ENCODE results near the gene TRIM33. TPM values are rescaled to one million over a fixed set of nuclear protein-coding genes. Genes with fewer than 3 reads are reported as not detected.
"Not testable (repeated sequence)": the region's sequence is repeated elsewhere in the genome, so short reads cannot be mapped to it uniquely, and the experiment has no call there.

TRIM33 gene
- total and polyA plus RNA-seq, 10 of the 15 experiments (the other 5 are each of a cell fraction or from before 2014, with no cell fraction given) = 9.0 to 40.3 (median 22.0) TPM

GRCh38 chr1:114363230-114363629 lies 147.8 kb downstream of the TRIM33 start:
- H4K20me1 ChIP-seq (ENCODE audit: control insufficient read depth, insufficient read depth); BruUV-seq (replicated peaks); DNase-seq (ENCODE audit: low read depth, low spot score); H3K27me3 ChIP-seq (replicated peaks in 1 of 2; ENCODE audit: control insufficient read depth in 2 of 2, insufficient read depth in 2 of 2, low read length in 1 of 2); H3K9me3 ChIP-seq (replicated peaks; ENCODE audit: control insufficient read depth, insufficient read depth, low read length); RAD21 ChIA-PET (ENCODE audit: unreplicated experiment); SMC1A ChIA-PET (ENCODE audit: uncharacterized antibody, unreplicated experiment); in situ Hi-C loops (cut with MboI); H3K4me2 ChIP-seq (ENCODE audit: control insufficient read depth, insufficient read depth); POLR2A ChIA-PET; H3K4me1 ChIP-seq (ENCODE audit: control insufficient read depth, insufficient read depth, low read length); ATAC-seq; FAIRE-seq; H3K9ac ChIP-seq (ENCODE audit: control insufficient read depth, insufficient read depth, low read length); H3K79me2 ChIP-seq (ENCODE audit: control insufficient read depth, insufficient read depth, low read length); intact Hi-C loops (cut with micrococcal nuclease; ENCODE audit: unreplicated experiment); CTCF ChIA-PET; H3K27ac ChIP-seq (ENCODE audit: control insufficient read depth, insufficient read depth); H3K36me3 ChIP-seq (ENCODE audit: control insufficient read depth in 2 of 2, insufficient read depth in 2 of 2, low read length in 1 of 2); H3K4me3 ChIP-seq; H2AFZ ChIP-seq (ENCODE audit: control insufficient read depth, low read depth, low read length): not testable (repeated sequence)
- WGBS (ENCODE audit: insufficient coverage, insufficient replicate concordance, low lambda C conversion rate, missing lambda C conversion rate) = 0% methylated on average over 2 of the region's 2 CpGs

DNA sequence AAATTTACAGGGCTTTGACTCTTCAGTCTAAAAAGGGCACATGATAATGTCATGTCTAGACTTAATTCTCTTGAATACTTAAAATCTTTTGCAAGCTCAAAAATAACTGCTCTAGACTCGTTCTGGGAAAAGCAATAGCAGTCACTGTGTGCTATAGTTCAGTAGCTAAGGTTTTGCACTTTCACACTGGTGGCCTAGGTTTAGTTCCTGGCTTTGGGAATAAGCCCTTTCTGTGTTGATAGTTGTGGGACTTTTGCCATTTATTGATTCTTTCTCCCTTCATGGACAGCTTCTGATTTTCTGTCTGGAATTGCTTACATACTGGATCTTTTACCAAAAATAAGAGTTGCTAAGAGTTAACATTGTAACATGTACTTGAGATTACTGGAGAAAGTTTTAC lies 151.2 kb downstream of the TRIM33 start:
- FAIRE-seq = no peak
- BruUV-seq (replicated peaks) = no TSS peak
- no peak overlapping the region for H3K4me3 ChIP-seq
- H3K9me3 ChIP-seq (replicated peaks; ENCODE audit: control insufficient read depth, insufficient read depth, low read length) = peaks cover 3% of the 10 kb centered on the region
- H3K36me3 ChIP-seq (ENCODE audit: control insufficient read depth in 2 of 2, insufficient read depth in 2 of 2, low read length in 1 of 2) = no peaks in the 10 kb centered on the region
- TF ChIP-seq RBBP5 (conservative IDR thresholded peaks at IDR 0.05) (no peak), CHD4 (IDR thresholded peaks at IDR 0.05) (no peak), POLR2A (IDR thresholded peaks at IDR 0.05; ENCODE audit: low read depth, low read length) (no peak)
- 0% methylated on average over 1 of the region's 1 CpG for WGBS (ENCODE audit: insufficient coverage, insufficient replicate concordance, low lambda C conversion rate, missing lambda C conversion rate)
- H3K27me3 ChIP-seq (replicated peaks in 1 of 2; ENCODE audit: control insufficient read depth in 2 of 2, insufficient read depth in 2 of 2, low read length in 1 of 2) = no peaks in the 10 kb centered on the region
- H3K9ac ChIP-seq (ENCODE audit: control insufficient read depth, insufficient read depth, low read length) = no peak overlapping the region
- ChIA-PET CTCF (interaction anchor here (1.0 kb wide), 1 partner anchor 12 kb away, joined by 4 read pairs; no protein-coding TSS in a partner anchor), RAD21 (ENCODE audit: unreplicated experiment) (no interaction called here), POLR2A (no interaction called here), SMC1A (ENCODE audit: uncharacterized antibody, unreplicated experiment) (no interaction called here)
- no peaks in the 10 kb centered on the region for H3K79me2 ChIP-seq (ENCODE audit: control insufficient read depth, insufficient read depth, low read length)
- H3K4me1 ChIP-seq (ENCODE audit: control insufficient read depth, insufficient read depth, low read length) = no peaks in the 10 kb centered on the region
- intact Hi-C loops (cut with micrococcal nuclease; ENCODE audit: unreplicated experiment) (no loop called here), in situ Hi-C loops (cut with MboI) (no loop called here)
- no peak for ATAC-seq
- H4K20me1 ChIP-seq (ENCODE audit: control insufficient read depth, insufficient read depth) = no peaks in the 10 kb centered on the region
- H2AFZ ChIP-seq (ENCODE audit: control insufficient read depth, low read depth, low read length) = no peak overlapping the region
- DNase-seq (ENCODE audit: low read depth, low spot score) = no peak
- no peak overlapping the region for H3K4me2 ChIP-seq (ENCODE audit: control insufficient read depth, insufficient read depth)
- no peak overlapping the region for H3K27ac ChIP-seq (ENCODE audit: control insufficient read depth, insufficient read depth)
